GM21447 (cell line): ENCODE results near the gene RAB40C.
"Not testable (repeated sequence)": the region's sequence is repeated elsewhere in the genome, so short reads cannot be mapped to it uniquely, and the experiment has no call there.

Source experiments
- ATAC-seq: cut with Tn5 transposase; IDR thresholded peaks from one replicate; pipeline ENCODE4 v1.9.1; 2021; ENCODE audit not compliant: unreplicated experiment

Gene RAB40C

DNA sequence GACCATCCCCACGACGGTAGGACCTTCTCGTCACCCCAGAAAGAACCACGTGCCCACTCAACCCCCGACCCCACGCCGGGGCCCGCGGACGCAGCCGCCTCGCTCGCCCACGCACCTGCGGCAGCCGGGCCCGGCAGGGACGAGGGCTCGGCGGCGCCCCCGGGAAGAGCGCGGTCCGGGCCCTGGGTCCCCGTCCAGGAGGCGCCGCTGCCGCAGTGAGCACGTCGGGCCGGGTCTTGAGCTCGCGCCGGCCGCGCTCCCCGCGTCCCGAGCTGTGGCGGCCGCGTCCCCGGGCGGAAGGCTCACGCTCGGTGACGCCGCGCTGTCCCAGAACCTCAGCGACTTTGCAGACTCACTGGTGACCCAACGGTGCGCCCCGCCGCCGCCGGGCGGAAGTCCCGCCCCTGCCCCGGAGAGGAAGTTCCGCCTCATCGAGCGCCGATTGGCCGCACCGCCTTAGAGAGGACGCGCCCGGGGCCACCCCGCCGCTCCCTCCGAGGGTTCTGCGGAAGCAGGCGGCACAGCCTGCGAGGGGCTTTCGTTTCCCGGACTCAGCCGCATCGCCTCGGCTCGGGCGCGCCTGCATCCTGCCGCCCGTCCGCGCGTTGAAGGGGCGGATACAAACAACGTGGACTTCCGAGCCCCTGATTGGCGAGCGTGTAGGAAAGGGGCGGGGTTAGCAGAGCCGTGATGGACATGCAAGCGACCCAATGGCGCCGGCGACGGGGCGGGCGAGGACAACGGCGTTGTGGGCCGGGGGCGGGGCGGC, 793 bp upstream of the RAB40C start:
- peak; percentile 76 for ATAC-seq

DNA sequence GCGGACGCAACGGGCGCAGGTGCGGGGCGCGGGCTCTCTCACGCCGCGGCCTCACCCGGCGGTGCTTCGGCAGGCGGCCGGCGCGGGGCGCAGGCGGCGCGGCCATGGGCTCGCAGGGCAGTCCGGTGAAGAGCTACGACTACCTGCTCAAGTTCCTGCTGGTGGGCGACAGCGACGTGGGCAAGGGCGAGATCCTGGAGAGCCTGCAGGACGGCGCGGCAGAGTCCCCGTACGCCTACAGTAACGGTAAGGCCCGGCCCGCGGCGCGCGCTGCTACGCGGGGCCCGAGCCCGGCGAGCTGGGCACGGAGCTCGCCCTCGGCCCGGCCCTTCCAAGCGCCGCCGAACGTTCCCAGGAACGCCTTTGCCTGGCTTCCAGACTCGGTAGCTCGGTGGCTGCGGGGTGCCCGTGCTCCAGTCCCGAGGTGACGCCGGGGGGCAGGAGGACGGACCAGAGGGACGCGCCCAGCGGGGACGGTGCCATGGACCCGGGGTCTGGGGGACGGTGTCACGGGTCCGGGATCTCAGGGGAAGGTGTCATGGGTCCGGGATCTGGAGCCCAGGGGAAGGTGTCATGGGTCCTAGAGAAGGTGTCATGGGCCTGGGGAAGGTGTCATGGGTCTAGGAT, 435 bp downstream of the RAB40C start:
- no peak for ATAC-seq

DNA sequence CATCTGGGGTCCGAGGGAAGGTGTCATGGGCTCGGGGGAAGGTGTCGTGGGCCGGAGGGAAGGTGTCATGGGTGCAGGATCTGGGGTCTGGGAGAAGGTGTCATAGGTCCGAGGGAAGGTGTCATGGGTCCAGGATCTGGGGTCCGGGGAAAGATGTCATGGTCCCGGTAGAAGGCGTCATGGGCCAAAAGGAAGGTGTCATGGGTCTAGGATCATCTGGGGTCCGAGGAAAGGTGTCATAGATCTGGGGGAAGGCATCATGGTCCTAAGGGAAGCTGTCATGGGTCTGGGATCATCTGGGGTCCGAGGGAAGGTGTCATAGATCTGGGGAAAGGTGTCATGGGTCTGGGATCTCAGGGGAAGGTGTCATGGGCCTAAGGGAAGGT, 942 bp downstream of the RAB40C start:
- ATAC-seq: no peak

DNA sequence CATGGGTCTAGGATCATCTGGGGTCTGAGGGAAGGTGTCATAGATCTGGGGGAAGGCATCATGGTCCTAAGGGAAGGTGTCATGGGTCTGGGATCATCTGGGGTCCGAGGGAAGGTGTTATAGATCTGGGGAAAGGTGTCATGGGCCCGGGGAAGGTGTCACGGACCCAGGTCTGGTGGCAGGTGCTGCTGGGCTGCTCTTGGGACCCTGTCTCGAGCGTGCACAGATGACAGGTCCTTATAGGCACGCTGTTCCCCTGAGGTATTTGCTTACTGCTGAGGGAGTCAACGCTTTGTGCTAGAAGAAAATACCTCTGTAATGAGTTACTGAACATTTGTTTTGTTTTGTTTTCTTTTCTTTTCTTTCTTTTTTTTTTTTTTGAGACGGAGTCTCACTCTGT, 1.4 kb downstream of the RAB40C start:
- ATAC-seq: no peak

DNA sequence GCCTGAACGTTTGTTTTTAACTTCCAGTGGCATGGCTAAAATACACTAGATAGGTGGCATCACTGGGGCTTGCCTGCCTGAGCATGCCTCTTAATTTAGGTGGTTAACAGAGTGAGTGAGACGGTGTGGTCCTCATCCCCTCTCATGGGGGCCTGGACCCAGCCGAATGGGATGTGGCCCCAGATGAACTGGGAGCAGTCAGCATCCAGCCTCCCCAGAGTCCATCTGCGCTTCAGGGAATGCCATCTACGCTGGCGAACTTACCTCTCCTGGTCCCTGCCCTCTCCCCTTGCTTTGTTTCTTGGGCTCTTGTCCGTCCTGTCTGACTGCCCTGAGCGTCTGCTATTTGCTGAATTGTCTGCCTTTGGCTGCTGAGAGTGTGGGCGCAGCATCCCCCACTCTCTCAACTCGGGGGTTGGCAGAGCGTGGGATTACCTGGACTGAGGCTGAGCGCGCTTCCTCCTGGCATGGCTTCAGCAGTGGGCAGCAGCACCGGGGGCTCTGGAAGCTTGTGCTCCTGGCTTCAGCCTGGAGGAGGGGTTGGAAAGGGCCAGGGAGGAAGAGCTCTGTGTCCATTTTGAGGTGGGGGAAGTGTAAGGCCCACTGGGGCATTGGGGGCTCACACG, 2.1 kb downstream of the RAB40C start:
- ATAC-seq: no peak

DNA sequence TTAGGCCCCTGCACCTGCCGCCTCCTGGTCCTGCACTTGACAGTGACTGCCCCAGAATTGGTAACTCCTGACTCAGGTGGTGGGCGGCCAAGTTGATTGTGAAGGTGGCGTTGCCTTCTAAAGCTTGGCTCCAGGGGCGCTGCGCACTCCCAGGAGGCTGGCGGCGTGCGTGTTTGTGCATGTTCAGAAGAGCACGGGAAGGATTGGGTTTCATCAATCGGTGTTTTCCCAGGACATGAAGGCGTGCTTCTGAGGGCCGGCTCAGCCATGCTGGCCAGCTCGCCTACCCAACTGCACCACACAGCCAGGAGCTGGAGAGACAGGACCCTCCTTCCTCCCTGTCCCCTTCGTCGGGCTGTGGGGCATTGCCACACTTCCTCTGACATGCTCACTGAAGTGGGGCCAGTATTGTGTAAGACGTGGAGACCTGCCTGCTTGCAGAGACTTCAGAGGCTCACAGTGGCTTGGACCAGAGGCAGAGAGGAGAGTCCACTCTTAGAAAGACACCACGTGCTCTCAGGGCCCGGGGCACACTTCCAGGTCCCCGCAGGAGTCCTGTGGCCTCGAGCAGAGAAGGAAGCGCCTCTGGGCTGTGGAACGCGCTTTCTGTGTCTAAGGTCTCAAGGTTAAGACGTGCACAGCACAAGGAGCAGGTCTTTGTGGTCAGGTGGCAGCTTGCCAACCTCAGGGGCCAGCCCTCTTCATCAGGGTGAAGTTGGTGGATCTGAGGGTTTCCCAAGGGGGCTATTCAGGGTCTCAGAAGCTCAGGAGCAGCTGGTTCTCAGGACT, 2.8 kb downstream of the RAB40C start:
- no peak for ATAC-seq

GRCh38 chr16:593406-593805, 3.5 kb downstream of the RAB40C start:
- no peak for ATAC-seq

GRCh38 chr16:593807-594206, 3.9 kb downstream of the RAB40C start:
- no peak for ATAC-seq

GRCh38 chr16:595094-595528, 5.2 kb downstream of the RAB40C start:
- no peak for ATAC-seq

DNA sequence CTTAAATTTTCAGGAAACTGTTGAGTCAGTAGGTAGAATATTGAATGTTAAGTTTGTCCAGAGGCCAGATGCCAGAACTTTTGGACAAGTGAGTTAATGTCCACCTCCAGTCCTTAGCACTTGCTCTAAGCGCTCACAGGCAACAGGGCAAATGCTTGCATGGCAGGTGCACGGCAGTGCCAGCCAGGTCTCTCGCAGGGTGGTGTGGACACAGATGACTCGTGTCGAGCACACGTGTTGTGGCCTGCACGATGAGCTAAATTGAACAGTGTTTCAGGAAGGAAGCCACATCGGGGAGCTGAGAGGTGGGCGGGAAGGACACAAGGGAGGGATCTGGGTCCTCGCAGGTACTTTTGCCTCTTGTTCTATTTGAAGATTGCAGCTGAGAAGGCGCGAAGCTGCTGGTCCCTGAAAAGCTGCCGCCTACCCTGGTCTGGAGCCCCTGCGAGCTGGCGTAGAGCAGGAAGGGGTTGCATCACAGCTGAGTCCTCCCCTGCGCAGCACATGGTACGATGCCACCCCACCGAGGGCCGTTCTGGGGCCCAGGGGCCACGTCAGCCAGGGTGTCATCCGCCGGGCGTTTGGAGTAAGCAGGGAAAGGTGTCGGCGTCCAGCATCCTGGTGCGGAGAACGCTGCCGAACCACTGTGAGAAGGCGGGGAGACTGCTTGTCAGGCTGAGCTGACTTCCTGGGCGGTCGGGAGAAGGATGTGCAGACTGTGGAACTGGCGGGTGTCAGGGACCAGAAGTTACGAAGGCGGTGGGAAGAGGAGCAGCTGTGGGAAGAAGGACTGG, 6.3 kb downstream of the RAB40C start:
- ATAC-seq: no peak

DNA sequence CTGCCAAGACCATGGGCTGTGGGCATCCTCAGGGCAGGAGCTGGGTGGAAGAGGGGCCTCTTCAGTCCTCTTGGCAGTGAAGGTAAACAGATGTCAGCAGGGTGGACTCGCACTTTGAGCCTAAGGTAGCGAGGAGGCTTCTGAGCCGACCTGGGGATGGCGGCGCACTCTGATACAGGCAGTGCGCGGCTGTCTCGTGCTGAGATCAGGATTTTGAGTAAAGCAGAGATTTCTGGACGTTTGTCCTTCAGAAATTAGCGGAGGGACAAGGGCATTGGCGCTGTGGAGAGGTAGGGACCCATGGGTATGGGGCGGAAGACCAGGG, 6.8 kb downstream of the RAB40C start:
- ATAC-seq: no peak

DNA sequence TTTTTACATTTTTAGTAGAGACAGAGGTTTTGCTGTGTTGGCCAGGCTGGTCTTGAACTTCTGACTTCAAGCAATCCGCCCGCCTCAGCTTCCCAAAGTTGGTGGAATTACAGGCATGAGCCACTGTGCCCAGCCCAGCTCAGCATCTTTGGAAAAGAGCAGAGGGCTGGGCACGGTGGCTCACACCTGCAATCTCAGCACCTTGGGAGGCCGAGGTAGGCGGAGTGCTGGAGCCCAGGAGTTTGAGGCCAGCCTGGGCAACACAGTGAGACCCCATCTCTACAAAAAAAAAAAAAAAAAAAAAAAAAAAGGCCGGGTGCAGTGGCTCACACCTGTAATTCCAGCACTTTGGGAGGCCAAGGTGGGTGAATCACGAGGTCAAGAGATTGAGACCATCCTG, 7.8 kb downstream of the RAB40C start:
- not testable (repeated sequence) for ATAC-seq

GRCh38 chr16:598823-599739, 9.2 kb downstream of the RAB40C start:
- no peak for ATAC-seq

- no peak for ATAC-seq
Measured at GRCh38 chr16:600781-601180, 10.9 kb downstream of the RAB40C start.

- no peak for ATAC-seq
Measured at GRCh38 chr16:603933-604332, 14.1 kb downstream of the RAB40C start.

DNA sequence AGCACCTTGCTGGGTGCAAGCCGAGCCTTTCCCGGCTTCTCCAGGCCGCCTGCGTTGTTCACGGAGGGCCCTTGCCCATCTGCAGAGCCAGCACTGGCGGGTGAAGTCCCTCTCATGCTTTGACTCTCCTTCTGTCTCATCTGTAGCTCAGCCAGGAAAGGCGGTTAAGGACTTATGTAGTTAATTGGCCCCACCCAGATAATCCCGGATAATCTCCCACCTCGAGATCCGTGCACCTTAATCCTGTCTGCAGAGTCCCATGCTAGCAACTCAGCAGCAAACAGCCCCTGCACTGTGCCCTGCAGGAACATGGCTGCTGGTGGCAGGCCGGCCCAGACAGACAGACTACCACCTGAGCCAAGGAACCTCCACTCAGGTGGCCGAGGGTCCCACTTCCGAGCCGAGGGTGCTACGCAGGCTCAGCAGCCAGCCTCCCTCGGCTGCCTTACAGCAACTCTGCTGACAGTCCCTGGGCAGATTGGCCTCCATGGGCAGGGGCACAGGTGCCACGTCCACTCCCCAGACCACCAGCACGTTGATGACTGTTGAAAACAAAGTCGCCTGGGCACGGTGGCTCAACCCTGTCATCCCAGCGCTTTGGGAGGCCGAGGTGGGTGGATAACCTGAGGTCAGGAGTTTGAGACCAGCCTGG, 16.9 kb downstream of the RAB40C start:
- no peak for ATAC-seq

GRCh38 chr16:608019-608418, 18.2 kb downstream of the RAB40C start:
- ATAC-seq: no peak

- no peak for ATAC-seq
Measured at GRCh38 chr16:609316-609715, 19.4 kb downstream of the RAB40C start.

DNA sequence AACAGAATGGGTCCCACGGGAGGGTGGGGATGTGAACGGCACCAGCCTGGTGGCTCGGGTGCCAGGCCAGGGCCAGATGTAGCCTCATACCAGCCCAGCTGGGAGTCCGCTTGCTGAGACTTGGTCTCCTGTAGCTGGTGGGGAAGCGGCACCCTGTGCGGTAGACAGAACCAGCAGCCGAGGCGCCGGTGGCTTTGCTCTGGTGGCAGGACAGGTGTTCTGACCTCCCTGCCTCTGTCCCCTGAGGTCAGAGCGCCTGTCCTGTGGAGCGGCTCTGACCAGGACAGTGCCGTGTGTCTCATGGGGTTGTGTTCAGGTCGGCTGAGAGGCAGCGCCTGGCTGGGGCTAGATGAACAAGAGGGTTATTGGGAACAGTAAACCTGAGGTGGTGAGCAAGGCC, 20.1 kb downstream of the RAB40C start:
- no peak for ATAC-seq
